HG03521 (cell line): ENCODE data around the gene HIC1.

ENCODE experiments used
- ATAC-seq: cut with Tn5 transposase; IDR thresholded peaks from one replicate; pipeline ENCODE4 v1.9.1; 2021; ENCODE audit warnings: mild to moderate bottlenecking, moderate library complexity; ENCODE audit not compliant: unreplicated experiment

HIC1 gene

GRCh38 chr17:2042933-2043332 is 12.0 kb upstream of the HIC1 start:
- no peak for ATAC-seq

- ATAC-seq, result no peak
These were observed 11.1 kb upstream of the HIC1 start for GRCh38 chr17:2043785-2044184.

GRCh38 chr17:2044263-2044894 is 10.5 kb upstream of the HIC1 start:
- ATAC-seq, result no peak

GRCh38 chr17:2047590-2047989 is 7.3 kb upstream of the HIC1 start:
- no peak for ATAC-seq

- ATAC-seq, result no peak
These were observed 6.1 kb upstream of the HIC1 start for GRCh38 chr17:2048805-2049204.

- ATAC-seq, result peak; percentile 49
These were observed 5.3 kb upstream of the HIC1 start for GRCh38 chr17:2049333-2050299.

- ATAC-seq, result peak; percentile 12
These were observed 4.4 kb upstream of the HIC1 start for GRCh38 chr17:2050300-2051060.

- no peak for ATAC-seq
These were observed 3.6 kb upstream of the HIC1 start for GRCh38 chr17:2051061-2051932.

GRCh38 chr17:2051933-2052559 is 2.9 kb upstream of the HIC1 start:
- no peak for ATAC-seq

GRCh38 chr17:2053380-2054261 is 1.3 kb upstream of the HIC1 start:
- no peak for ATAC-seq

- no peak for ATAC-seq
These were observed 716 bp upstream of the HIC1 start for GRCh38 chr17:2054262-2054511.

- ATAC-seq, result peak; percentile 8
These were observed 646 bp downstream of the HIC1 start for GRCh38 chr17:2055292-2056205.

GRCh38 chr17:2056206-2057174 is 1.6 kb downstream of the HIC1 start:
- ATAC-seq, result no peak

- no peak for ATAC-seq
These were observed 2.4 kb downstream of the HIC1 start for GRCh38 chr17:2057175-2057759.

GRCh38 chr17:2057760-2058585 is 3.1 kb downstream of the HIC1 start:
- ATAC-seq, result no peak
